ENCODE measurements around the gene ZNF490.
A peak's percentile ranks its signal among the peaks of the same experiment; 100 is the strongest.
"Not testable (repeated sequence)": the region's sequence is repeated elsewhere in the genome, so short reads cannot be mapped to it uniquely, and the experiment has no call there.

ZNF490 gene

DNA sequence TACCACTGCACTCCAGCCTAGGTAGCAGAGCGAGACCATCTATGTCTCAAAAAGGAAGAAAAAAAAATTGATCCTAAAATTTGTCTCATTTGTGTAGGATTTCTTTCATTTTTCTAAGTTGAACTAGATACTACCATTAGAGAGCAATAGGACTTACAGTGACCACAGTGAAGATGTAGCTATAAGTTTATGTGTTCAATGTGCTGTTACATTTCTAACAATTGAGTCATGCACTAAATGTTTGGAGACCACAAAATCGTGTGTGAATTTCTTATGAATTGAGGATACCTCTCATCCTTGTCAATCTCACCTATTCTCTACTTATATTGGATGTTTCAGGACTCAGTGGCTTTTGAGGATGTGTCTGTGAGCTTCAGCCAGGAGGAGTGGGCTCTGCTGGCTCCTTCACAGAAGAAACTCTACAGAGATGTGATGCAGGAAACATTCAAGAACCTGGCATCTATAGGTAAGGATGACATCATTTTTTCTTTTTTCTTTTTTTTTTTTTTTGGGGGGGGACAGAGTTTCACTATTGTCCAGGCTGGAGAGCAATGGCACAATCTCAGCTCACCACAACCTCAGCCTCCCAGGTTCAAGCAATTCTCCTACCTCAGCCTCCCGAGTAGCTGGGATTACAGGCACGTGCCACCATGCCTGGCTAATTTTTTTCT lies 12.9 kb upstream of the ZNF490 start:
- DNase-seq (ENCODE audit: extremely low spot score, insufficient read length, low read depth) (no peak), FAIRE-seq (no peak)

DNA sequence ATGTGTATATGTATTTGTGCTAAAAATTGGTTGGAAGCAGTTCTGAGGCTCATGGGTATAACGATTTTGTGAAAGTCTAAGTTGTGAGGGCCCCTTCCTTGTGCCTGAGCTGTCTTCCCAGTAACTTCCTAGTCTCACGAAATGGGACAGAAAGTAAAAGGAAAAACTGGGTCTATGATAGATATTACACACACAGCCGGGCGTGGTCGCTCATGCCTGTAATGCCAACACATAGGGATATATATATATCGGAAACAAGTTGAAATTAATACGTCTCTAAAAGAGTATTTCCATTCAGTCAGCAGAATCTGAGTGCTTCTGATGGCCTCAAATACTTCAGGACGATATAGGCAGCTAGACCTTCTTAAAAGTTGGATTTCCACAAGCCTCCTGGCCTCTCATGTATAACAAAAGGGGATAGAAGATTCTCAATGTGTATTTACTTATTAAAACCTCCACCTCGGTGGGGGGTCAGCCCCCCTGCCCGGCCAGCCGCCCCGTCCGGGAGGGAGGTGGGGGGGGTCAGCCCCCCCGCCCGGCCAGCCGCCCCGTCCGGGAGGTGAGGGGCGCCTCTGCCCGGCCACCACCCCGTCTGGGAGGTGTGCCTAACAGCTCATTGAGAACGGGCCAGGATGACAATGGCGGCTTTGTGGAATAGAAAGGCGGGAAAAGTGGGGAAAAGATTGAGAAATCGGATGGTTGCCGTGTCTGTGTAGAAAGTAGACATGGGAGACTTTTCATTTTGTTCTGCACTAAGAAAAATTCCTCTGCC lies 10.8 kb upstream of the ZNF490 start:
- not testable (repeated sequence) for FAIRE-seq; DNase-seq (ENCODE audit: extremely low spot score, insufficient read length, low read depth)

DNA sequence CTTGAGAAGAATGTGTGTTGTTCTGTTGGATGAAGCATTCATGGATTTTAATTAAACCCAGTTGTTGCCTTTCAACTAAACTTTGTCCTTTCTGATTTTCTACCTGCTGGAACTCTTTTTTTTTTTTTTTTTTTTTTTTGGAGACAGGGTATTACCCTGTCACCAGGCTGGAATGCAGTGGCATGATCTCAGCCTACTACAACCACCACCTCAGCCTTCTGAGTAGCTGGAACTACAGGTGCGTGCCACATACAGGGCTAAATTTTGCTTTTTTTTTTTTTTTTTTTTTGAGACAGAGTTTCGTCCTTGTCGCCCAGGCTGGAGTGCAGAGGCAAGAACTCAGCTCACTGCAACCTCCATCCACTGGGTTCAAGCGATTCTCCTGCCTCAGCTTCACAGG lies 7.0 kb upstream of the ZNF490 start:
- FAIRE-seq (no peak), DNase-seq (ENCODE audit: extremely low spot score, insufficient read length, low read depth) (no peak)

DNA sequence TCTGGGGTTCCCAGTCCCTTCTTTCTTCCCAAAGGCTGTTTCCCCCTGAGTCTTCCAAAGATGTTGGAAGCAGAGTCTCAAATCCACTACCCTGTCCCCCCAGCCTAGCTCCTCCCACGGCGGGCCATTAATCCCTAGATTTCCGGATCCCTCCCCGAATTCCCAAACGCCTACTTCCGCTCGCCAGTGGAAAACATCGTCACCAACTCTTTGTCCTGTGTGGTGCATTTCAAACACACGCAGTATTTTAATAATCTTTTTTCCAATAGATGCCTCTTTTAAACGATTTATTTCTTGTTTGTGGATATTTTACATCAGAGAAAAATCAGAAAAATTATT lies 717 bp upstream of the ZNF490 start:
- DNase-seq (ENCODE audit: extremely low spot score, insufficient read length, low read depth) = no peak
- FAIRE-seq = no peak

DNA sequence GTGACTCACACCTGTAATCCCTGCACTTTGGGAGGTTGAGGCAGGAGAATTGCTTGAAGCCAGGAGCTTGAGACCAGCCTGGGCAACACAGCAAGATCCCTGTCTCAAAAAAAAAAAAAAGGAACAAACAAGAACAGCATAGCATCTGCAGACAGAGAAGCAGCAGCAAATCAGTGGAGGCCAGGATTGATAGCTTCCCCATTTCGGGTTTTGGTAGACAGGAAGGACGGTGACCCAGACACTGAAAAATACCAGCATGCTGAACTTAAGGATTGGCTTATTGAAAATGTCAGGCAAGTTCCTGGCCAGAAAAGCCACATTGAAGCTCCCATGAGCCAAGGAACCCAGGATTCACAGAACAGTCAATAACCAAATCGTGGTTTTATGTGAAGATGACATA lies 3.0 kb downstream of the ZNF490 start:
- FAIRE-seq (no peak), DNase-seq (ENCODE audit: extremely low spot score, insufficient read length, low read depth) (no peak)

DNA sequence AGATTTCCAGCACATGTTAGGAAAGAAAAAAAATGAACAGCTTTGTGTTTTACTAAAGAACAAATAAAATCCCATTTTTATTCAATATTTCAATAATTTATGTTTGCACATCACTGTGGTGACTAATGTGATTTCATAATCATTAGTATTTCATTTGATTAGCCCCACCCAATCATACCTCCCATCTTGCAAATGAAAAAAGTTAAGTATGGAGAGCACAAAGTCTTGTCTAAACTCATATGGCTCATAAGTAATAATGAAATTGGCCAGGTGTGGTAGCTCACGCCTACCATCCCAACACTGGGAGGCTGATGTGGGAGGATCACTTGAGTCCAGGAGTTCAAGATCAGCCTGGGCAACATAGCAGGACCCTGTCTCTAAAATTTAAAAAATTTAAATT lies 3.8 kb downstream of the ZNF490 start:
- DNase-seq (ENCODE audit: extremely low spot score, insufficient read length, low read depth) (no peak), FAIRE-seq (no peak)

DNA sequence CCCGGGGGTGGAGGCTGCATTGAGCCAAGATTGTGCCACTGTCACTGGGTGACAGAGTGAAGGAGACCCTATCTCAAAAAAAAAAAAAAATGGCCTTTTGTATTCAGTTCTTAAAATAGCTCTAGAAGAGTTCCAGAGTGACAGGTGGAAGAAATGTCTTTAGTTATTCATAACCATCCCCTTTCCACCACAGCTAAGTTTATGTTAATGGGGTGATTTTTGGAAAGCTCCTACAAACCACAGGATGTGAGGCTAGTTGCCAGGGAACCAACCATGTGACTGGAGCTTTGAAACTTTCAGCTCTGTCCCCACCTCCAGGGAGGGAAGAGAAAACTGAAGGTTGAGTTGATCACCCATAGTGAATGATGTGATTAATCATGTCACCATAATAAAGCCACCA lies 6.9 kb downstream of the ZNF490 start:
- no peak for DNase-seq (ENCODE audit: extremely low spot score, insufficient read length, low read depth)
- FAIRE-seq = peak; percentile 84

DNA sequence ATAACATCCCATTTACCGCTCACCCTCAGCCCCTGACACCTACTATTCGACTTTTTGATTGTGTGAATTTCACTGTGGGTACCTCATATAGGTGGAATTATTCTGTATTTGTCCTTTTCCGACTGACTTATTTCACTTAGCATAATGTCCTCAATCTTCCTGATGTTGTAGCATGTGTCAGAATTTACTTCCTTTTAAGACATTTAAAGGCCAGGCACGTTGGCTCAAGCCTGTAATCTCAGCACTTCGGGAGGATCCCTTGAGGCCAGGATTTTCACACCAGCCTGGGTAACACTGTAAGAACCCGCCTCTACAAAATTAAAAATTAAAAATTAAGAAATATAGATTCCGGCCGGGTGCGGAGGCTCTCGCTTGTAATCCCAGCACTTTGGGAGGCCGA lies 13.0 kb downstream of the ZNF490 start:
- DNase-seq (ENCODE audit: extremely low spot score, insufficient read length, low read depth) (no peak), FAIRE-seq (no peak)

DNA sequence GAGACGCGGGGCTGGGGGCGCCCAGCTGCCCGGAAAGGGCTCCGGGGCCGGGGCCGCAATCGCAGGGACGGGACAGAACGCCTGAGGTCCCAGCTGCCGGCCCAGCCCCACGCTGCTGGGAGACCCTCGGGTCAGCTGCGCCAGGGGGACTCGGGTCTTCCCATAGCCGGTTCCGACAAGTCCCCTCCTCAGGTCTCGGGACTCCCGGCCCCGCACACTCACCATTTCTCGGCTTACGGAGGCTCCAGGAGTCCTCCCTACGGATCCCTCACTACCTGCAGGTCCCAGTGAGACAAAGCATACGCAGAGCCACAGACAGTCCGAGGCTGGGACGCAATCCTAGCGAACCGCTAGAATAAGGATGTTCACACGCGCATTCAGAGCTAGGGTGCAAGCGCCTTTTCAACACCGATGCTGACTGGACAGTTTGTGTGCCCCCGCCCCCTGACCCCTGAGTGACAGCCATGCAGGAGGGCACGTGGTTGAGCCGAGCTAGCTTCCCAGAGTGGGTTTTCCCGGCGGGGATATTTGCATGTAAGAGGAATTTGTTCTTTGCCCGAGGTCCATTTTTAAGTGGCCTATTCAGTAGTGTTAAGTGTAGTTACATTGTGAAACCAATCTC lies 13.6 kb downstream of the ZNF490 start:
- FAIRE-seq (no peak), DNase-seq (ENCODE audit: extremely low spot score, insufficient read length, low read depth) (no peak)

DNA sequence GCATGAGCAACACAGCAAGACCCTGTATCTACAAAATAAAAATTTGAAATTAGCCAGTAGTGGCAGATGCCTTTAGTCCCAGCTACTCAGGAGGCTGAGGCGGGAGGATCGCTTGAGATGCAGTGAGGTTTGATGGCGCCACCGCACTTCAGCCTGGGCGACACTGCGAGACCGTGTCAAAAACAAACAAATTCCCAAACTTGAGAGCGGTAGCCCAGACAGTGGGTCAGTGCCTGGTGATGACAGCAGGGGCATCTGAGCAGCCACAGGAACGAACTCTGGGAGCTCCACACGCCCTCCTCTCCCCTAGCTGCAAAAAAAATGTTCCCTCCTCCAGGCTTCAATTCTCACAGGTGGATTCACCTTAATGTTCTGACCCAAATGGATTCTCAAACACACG lies 14.1 kb downstream of the ZNF490 start:
- no peak for DNase-seq (ENCODE audit: extremely low spot score, insufficient read length, low read depth)
- FAIRE-seq = no peak

DNA sequence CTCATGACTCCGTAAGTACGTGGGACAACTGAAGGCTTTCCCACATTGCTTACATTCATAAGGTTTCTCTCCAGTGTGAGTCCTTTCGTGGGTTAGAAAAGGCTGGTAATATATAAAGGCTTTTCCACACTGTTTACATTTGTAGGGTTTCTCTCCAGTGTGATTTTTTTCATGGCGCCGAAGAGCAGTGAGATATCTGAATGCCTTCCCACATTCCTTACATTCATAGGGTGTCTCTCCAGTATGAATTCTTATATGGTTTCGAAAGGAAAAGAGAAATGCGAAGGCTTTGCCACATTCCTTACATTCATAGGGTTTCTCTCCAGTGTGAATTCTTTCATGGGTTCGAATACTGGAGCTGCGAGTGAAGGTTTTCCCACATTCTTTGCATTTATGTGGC lies 29.5 kb downstream of the ZNF490 start:
- FAIRE-seq (no peak), DNase-seq (ENCODE audit: extremely low spot score, insufficient read length, low read depth) (no peak)

DNA sequence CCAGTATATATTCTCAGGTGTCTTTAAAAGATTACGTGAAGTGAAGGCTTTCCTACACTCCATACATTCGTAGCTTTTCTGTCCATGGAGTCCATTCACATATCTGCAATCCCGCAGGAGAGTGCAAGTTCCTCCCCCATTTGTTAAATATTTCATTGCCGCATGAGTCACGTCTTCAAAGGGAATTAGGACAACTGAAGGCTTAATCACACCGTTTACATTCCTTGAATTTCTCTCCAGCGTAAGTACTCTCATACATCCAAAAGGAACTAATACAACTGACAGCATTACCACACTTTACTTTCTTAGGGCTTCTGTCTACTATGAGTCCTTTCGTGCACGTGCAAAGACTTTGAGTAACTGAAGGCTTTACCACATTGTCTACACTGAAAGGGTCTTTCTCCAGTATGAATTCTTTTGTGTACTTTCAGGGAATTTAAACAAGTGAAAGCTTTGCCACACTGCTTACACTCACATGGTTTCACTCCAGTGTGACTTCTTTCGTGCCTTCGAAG lies 30.4 kb downstream of the ZNF490 start:
- no peak for DNase-seq (ENCODE audit: extremely low spot score, insufficient read length, low read depth)
- FAIRE-seq = no peak

DNA sequence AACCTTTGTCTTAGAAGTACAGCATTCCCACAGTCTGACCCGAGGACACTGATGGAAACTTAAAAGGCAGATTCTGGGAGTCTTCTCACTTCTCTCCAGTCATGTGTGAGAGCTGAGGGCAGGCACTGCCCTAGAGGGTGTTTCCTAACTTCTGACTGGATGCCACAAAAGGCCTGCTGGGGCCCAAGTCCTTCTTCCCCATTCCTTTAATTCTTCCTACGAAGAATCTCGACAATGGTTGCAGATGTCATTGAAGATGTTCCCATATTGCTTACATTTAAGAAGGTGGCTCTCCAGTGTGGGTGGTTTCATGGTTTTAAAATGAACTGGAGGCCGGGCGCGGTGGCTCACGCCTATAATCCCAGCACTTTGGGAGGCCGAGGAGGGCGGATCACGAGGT lies 32.0 kb downstream of the ZNF490 start:
- FAIRE-seq (no peak), DNase-seq (ENCODE audit: extremely low spot score, insufficient read length, low read depth) (no peak)

DNA sequence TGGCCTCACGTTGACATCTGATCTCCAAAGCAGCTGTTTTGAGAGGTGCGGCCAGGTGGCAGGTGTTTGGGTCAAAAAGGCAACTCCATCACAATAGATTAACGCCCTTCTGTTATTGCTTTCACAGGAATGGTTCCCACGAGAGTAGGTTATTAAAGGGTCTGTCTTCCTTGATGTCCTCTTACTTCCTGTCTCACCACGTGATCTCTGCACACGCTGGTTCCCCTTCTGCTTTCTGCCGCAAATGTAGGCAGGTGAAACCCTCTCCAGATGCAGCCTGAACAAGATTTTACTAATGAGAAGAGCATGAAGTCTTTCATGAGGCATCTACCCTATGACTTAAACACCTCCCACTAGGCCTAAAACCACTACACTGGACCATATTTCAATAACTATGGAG lies 36.6 kb downstream of the ZNF490 start:
- peak; percentile 74 for FAIRE-seq
- DNase-seq (ENCODE audit: extremely low spot score, insufficient read length, low read depth) = no peak

DNA sequence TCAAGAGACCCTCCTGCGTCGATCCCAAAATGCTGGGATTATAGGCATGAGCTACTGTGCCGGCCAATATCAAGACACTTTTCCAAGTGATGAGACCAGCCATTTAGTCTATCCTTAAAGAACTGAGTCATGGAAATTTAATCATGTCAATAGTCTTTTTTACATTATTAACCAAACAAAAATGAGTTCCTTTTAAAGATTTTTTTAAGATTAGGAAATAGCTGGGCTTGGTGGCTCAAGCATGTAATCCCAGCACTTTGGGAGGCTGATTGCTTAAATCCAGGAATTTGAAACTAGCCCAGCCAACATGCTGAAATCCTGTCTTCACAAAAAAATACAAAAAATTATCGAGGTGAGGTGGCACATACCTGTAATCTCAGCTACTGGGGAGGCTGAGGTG lies 42.7 kb downstream of the ZNF490 start:
- FAIRE-seq = no peak
- DNase-seq (ENCODE audit: extremely low spot score, insufficient read length, low read depth) = no peak

DNA sequence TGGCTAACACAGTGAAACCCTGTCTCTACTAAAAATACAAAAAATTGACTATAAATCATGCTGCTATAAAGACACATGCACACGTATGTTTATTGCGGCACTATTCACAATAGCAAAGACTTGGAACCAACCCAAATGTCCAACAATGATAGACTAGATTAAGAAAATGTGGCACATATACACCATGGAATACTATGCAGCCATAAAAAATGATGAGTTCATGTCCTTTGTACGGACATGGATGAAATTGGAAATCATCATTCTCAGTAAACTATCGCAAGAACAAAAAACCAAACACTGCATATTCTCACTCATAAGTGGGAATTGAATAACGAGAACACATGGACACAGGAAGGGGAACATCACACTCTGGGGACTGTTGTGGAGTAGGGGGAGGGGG lies 44.2 kb downstream of the ZNF490 start:
- not testable (repeated sequence) for FAIRE-seq; DNase-seq (ENCODE audit: extremely low spot score, insufficient read length, low read depth)

DNA sequence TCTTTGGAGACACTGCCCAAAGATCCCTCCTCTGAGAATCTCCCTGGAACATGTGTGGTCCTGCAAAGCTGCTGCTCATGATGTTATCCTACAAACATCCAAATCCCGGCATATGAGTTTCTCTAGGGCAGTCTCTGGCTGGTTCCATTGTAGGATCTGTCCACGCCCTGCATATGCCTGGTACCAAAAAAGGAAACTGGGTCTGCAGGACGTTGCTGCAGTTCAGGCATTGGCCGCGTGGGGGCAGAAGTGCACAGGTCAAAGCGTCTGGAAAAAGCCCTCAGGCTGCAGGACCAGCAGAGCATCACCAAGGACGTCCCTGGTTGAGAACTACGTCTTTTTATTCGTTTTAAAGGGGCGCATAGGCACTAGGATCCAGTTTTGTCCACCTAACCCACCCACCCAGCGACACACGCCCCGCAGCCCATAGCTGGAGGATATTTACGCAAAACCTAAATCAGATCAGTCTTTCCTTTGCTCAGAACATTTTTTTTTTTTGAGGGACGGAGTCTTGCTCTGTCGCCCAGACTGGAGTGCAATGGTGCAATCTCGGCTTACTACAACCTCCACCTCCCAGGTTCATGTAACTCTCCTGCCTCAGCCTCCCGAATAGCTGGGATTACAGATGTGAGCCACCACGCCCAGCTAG lies 46.5 kb downstream of the ZNF490 start:
- DNase-seq (ENCODE audit: extremely low spot score, insufficient read length, low read depth) = peak; percentile 81
- FAIRE-seq = peak; percentile 97

DNA sequence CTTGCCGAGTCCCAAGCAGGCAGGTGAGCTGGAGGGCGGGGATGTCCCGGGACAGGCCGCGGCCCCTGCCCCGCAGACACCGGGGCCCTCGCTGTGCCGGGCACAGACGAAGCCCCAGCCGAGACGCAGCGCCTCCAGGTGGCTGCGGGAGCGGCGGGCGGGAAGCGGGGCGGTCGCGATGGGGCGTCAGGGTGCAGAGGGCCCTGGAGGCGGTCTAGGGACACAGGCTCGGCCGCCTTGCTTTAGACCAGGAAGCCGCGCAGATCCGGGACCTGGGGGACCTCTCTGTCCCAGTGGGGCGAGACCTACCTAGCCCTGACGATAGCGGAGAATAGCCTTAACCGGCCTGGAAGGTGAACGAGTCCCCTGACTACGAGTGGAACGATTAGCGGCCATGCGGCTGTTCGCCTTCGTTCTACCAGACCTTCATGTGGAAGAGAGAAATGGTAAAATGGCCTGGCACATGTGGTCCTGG lies 55.1 kb downstream of the ZNF490 start:
- DNase-seq (ENCODE audit: extremely low spot score, insufficient read length, low read depth) = no peak
- no peak for FAIRE-seq

DNA sequence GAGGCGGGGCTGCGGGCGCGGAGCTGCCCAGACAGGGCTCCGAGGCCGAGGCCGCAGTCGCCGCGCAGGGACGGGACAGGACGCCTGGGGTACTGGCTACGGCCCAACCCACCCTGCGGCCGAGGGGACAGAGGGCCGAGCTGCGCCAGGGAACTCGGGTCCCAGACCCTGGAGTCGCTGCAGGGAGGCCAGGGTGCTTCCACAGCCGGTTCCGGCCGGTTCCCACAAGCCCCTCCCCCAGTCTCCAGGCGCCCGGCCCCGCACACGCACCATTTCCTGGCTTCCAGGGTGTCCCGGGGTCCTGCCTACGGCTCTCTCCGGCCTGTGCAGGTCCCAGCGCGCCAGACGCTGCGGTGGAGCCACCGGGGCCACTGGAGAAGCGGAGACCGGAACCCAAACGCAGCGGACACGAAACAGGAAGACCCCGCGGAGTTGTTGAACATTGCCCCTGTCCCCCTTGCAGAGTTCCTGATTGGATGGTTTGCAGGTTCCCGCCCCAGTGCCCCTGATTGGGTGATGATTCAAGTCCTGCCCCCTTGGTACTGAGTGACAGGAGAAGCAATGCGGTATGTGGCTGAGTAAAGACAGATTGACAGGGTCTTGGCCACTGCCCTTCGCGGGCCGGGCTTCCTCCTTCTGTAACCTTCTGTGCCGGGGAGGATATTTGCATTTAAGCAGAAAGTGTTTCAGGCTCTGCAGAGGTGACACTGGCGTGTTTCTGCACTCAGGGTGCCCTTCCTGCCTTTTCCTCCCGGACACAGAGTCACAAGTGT lies 59.4 kb downstream of the ZNF490 start, which contains the start of gene ZNF564:
Gene ZNF564 (minus strand): TSS at position 423 of the 773 bp plus-strand sequence. CDS start 150 bp downstream, at position 273.
- FAIRE-seq = peak; percentile 99
- peak; percentile 93 for DNase-seq (ENCODE audit: extremely low spot score, insufficient read length, low read depth)

DNA sequence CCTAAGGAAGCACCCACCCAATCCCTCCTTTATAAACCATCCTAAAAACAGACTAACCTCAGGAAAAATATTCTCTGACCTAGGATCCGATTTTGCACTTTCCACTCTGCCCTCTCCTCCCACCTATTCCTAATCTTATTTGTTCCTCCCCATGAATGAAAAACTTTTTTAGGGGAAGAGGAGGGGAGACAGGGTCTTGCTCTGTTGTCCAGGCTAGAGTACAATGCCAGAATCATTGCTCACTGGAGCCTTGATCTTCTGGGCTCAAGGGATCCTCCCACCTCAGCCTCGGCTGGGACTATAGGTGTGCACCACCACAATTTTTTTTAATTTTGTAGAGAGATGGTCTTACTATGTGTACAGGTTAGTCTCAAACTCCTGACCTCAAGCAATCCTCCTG lies 63.7 kb downstream of the ZNF490 start:
- FAIRE-seq = no peak

More for the DNA sequence above, 63.7 kb downstream of the ZNF490 start:
- DNase-seq (ENCODE audit: extremely low spot score, insufficient read length, low read depth) = no peak
